HG03135 (cell line): ENCODE measurements around the gene GDI1.

Experiments
- ATAC-seq: cut with Tn5 transposase; IDR thresholded peaks from one replicate; pipeline ENCODE4 v1.9.1; 2021; ENCODE audit warnings: mild to moderate bottlenecking, moderate library complexity; ENCODE audit not compliant: unreplicated experiment

Gene GDI1

GRCh38 chrX:154436374-154436982, 476 bp upstream of the GDI1 start:
- no peak for ATAC-seq

GRCh38 chrX:154437971-154438893, 1.3 kb downstream of the GDI1 start:
- ATAC-seq: no peak

GRCh38 chrX:154439841-154440240, 2.9 kb downstream of the GDI1 start:
- ATAC-seq: no peak

DNA sequence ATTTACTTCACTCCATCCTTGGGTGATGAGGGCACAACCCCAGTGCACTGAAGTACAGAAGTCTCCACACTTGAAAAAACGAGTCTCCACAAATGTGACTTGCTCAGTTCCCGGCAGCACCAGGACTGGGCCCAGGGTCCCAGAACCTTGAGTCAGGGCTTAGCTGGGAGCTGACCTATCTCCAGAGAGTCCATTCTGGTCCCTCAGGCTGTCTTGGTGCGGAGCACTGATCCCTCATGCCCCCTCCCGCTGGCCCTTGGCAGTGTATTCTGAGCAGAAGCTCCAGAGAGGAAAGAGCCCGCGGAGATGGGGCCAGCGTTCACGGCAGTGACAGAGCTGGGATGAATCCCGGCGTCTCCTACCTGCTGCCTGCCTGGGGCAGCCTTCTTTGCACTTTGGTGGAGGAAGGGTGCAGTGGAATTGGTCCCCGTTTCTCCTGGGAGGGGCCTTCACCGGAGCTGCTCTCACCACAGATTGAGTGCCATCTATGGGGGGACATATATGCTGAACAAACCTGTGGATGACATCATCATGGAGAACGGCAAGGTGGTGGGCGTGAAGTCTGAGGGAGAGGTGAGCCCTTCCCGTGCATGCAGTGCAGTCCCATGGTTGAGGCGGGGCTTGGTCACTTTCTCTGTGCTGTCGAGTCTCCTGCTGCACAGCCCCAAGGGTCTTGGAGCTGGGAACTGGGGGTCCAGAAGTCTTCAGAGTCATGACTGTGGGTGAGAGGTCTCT, 3.8 kb downstream of the GDI1 start:
- ATAC-seq: no peak

DNA sequence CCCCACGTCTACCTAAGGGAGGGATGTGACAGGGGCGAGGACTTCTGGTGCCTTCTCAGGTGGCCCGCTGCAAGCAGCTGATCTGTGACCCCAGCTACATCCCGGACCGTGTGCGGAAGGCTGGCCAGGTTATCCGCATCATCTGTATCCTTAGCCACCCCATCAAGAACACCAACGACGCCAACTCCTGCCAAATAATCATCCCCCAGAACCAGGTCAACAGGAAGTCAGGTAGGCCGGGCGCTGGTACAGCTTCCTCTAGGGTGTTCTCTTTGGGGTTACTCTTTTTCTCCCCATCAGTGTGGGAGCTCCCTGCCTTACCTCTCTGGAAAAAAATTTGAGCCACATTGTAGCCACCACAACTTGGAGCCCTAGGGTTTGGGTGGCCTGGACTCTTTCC, 4.6 kb downstream of the GDI1 start:
- ATAC-seq: no peak

- no peak for ATAC-seq
Measured at GRCh38 chrX:154441984-154442707, 5.2 kb downstream of the GDI1 start.

DNA sequence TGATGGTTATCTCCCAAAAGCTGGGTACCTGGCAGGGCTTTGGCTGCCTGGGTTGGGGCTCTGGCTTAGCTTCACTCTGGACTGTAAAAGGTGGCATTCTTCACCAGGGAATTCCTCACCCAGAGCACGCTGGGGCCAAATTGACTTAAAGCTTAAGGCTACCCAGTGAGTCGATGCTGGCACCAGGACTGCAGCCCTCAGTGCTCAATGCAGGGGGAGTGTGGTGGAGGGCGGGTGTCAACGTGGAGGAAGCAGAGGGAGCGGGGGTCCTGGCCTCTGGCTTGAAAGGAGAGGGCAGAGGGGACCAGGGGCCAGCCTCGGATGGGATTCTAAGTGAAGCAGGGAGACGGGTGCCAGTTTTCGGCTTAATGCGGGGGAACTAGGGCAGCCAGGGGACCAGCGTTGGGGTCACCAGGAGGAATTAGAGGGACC, 6.5 kb downstream of the GDI1 start:
- ATAC-seq: no peak

DNA sequence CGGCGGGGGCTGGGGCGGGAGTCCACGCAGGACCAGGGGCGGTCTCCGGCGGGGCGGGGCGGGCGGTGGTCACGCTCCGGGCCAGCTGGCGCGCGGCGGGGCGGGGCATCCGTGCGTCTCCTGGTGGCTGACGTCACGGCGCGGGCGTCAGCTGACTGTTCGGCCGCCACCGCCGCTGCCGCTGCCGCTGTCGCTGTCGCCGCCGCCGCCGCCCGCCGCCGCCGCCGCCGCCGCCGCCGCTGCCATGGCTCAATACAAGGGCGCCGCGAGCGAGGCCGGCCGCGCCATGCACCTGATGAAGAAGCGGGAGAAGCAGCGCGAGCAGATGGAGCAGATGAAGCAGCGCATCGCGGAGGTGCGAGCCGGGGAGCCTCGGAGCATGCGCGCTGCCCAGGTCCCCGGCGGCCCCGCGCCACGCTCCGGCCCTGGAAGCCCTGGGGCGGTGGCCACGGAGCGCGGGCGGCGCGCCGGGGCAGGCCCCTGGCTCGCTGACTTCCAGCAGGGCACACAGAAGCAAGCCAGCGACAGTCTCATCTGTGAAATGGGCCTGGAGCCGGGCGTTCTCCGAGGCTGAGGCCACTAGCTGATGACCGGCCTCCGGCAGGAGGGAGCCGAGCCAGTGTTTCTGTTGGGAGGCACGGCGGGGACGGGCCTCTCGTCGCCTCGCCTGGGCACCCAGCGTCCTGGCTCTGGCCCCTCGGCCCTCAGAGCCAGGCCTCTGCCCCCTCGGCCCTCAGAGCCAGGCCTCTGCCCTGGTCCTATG, 7.2 kb downstream of the GDI1 start, which contains the start of gene FAM50A:
FAM50A (plus strand) TSS at position 150 of the 763 bp plus-strand sequence; CDS start at position 245, 95 bp downstream.
- ATAC-seq: peak; percentile 57

GRCh38 chrX:154444755-154445246, 7.8 kb downstream of the GDI1 start:
- no peak for ATAC-seq

GRCh38 chrX:154445776-154446175, 8.8 kb downstream of the GDI1 start:
- no peak for ATAC-seq

DNA sequence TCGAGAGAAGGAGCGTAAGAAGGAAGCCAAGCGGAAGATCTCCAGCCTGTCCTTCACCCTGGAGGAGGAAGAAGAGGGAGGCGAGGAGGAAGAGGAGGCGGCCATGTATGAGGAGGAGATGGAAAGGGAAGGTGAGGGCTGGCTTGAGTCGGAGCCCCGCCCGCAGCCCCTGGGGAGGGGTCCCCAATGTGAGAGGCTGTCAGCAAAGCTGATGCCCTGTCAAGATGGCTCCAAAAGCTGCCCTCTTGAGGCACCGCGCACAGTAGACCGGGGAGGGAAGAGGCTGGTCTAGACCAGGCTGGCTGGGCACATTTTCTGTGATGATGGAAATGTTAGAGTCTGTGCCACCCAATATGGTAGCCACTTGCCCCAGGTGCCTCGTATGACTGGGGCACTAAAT, 9.5 kb downstream of the GDI1 start:
- ATAC-seq: no peak

DNA sequence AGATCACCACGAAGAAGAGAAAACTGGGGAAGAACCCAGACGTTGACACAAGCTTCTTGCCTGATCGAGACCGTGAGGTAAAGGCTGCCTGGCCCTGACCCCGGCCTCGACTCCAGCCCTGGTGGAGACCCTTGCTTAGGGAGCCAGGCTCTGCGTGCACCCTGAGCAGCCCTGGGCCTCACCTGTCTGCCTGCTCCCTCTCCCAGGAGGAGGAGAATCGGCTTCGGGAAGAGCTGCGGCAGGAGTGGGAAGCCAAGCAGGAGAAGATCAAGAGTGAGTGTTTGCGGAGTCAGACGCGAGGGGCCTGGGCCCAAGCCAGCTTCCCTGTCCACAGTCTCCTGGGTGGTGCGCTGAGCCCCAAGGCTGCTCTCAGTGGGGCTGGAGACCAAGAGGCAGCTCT, 11.5 kb downstream of the GDI1 start:
- ATAC-seq: no peak

GRCh38 chrX:154449618-154450017, 12.7 kb downstream of the GDI1 start:
- ATAC-seq: no peak

DNA sequence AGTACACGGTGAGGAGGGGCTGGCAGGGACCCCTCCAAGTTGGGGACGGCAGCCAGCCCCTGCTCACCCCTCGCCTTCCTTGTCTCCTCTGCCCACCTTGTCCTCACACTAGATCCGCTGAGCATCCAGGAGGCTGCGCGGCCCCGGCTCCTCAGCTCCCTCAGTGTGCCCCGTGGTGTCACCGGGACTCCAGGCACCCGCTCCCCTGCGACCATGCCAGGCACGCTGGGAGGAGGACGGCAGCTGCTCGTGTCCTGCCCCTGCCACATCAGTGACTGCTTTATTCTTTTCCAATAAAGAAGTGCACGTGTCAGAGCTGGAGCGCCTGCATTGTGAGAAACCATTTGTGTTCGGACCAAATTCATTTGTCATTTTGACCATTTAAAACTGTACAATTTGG, 13.4 kb downstream of the GDI1 start:
- ATAC-seq: no peak

- ATAC-seq: no peak
Measured at GRCh38 chrX:154452823-154453222, 15.9 kb downstream of the GDI1 start.

DNA sequence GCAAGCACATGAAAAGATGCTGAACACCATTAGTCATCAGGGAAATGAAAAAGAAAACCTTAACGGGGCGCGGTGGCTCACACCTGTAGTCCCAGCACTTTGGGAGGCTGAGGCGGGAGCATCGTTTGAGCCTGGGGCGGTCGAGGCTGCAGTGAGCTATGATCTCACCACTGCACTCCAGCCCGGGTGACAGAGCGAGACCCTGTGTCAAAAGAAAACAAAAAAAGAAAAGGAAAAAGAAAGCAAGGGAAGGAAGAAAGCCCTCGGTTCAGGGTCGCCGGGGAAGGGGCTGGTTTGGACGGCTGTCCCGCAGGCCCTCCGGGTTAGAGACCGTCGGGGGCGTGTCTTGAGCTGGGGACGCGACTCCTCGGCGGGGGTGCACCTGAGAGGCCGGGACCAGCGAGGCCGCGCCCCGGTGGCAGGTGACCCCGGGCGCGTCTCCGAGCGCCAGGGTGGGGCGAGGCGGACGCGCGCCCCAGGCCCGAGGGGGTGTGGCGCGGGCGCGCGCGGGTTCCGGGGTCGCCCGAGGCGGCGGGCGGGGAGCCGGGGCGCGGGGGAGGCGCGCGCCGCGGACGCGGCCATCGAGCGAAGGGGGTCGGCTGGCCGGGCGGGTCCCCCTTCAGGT, 20.6 kb downstream of the GDI1 start:
- ATAC-seq: peak; percentile 50

DNA sequence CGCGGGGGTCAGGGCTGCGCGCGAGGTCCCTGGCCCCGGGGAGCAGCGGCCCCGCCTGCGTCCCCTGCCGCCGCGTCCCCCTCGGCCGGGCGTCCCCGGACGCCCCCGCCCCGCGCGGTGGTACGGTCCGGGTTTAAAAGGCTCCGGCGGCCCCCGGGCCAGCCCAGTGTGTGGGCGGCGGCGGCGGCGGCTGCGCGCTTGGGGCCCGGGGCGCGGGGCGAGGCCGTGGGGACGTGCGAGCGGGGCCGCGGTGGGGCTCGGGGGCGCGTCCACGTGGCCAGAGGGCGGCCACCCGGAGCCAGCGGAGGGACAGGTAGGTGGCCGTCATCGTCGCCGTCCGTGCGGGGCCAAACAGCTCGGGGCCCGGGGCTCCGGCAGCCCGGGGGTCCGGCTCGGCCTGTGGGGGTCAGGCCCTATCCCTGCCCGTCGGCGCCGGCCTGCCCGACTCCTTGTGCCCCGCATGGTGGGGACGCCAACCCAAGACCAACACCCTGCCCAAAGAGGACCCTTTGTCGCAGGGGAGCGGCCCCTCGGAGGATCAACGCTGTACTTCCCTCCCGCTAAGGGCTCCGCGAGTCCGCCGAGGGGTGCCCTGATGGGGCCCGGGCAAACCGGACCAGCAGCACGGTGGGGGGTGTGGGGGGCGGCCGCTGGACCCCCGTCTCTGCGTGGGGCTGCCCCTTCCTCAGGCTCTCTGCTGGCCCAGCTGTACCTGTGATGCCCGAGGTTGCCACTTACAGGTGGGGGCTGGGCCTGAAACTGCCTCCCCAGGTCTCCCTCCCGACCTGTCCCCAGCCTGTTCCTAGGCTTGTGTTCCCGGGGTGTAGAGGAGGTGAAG, 21.4 kb downstream of the GDI1 start, which contains the start of gene PLXNA3:
PLXNA3 (plus strand) TSS at position 166 of the 838 bp plus-strand sequence. CDS start 1,903 bp downstream, outside the sequence.
- ATAC-seq: peak; percentile 53
